K562 (cell line): Measurements from ENCODE around the gene UBXN6. TPM values are rescaled to one million over a fixed set of nuclear protein-coding genes. Genes with fewer than 3 reads are reported as not detected.

ENCODE experiments used
- MGA ChIP-seq: fragments of 450-650 bp; IDR thresholded peaks from 2 replicates; pipeline ENCODE4 v1.6.1; 2016; ENCODE audit warnings: mild to moderate bottlenecking, moderate library complexity
- NBN ChIP-seq: fragments of 450-650 bp; IDR thresholded peaks from 2 replicates; pipeline ENCODE4 v1.6.1; 2016; ENCODE audit warnings: low read depth, mild to moderate bottlenecking
- ZBTB17 ChIP-seq: fragments of 450-650 bp; formaldehyde crosslinking; IDR thresholded peaks from 2 replicates; pipeline ENCODE4 v1.4.0; 2020; ENCODE audit warnings: mild to moderate bottlenecking
- ZNF512 ChIP-seq: IDR thresholded peaks from 2 replicates; pipeline ENCODE4 v1.6.1; 2016; ENCODE audit warnings: missing genetic modification characterization, missing compliant biosample characterization
- polyA plus RNA-seq, 8 experiments: library from polyadenylated mRNA; depleted of rRNA in 4 of 8; stranded (reverse) in 5 of 8; unstranded in 3 of 8; fragments of >200 nt; fragmentation: Nextera tagmentation in 2 of 8; fragmentation: Illumina TruSeq in 1 of 8; extraction: Ambion mirVana in 2 of 8; extraction: Trizol in 1 of 8; gene quantifications; 2 replicates each; pipeline versions ENCODE4 v1.2.1 to v1.2.3, GENCODE V29; 2011 to 2014; ENCODE audit warnings: inconsistent platforms in 1 of 8, missing spikeins in 1 of 8
- total RNA-seq, 7 experiments: library from RNA; depleted of rRNA in 6 of 7; stranded (reverse); fragments of >200 nt in 6 of 7; fragmentation: Illumina TruSeq in 2 of 7; extraction: Trizol in 2 of 7; gene quantifications; 2 replicates each; pipeline versions ENCODE4 v1.2.1 to v1.2.3, GENCODE V29; 2011 to 2021; ENCODE audit warnings: low replicate concordance in 1 of 7
- TF ChIP-seq, protein P1 (sequence below): fragments of 250-450 bp; sonication (Bioruptor Pico); IDR thresholded peaks from 2 replicates; pipeline ENCODE4 v1.5.0; 2020; ENCODE audit warnings: mild to moderate bottlenecking

UBXN6 gene
- total and polyA plus RNA-seq, 9 of the 15 experiments (the other 6 are each of a cell fraction or from before 2014, with no cell fraction given): 0.48 to 90.2 (median 29.5) TPM

- TF ChIP-seq MGA: peak; percentile 13; the same call in 1 of the 2 replicates
- no peak for TF ChIP-seq ZBTB17 (CRISPR knock-in tag)
- TF ChIP-seq, protein P1, sequence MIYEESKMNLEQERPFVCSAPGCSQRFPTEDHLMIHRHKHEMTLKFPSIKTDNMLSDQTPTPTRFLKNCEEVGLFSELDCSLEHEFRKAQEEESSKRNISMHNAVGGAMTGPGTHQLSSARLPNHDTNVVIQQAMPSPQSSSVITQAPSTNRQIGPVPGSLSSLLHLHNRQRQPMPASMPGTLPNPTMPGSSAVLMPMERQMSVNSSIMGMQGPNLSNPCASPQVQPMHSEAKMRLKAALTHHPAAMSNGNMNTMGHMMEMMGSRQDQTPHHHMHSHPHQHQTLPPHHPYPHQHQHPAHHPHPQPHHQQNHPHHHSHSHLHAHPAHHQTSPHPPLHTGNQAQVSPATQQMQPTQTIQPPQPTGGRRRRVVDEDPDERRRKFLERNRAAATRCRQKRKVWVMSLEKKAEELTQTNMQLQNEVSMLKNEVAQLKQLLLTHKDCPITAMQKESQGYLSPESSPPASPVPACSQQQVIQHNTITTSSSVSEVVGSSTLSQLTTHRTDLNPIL (CRISPR knock-in tag): no peak
- TF ChIP-seq ZNF512 (tag): peak; percentile 50; the same call in 1 of the 2 replicates
- TF ChIP-seq NBN: 0 out of 2 replicates have a peak, but pooled peaks have one; percentile 23
Observed at GRCh38 chr19:4401769-4402170, 55.8 kb downstream of the UBXN6 start (continued).
